Loucy (cell line): ENCODE results near the gene KSR2.

Source experiments
- EZH2phosphoT487 ChIP-seq: fragments of 200-600 bp; IDR thresholded peaks from 2 replicates; pipeline ENCODE4 v1.6.1; 2018; ENCODE audit warnings: antibody characterized with exemption, mild to moderate bottlenecking, moderate library complexity, borderline replicate concordance
- TF ChIP-seq, protein P1 (sequence below): fragments of 200-600 bp; sonication (generic); conservative IDR thresholded peaks from 2 replicates; pipeline ENCODE4 v1.5.1; 2014; ENCODE audit warnings: mild to moderate bottlenecking, antibody characterized with exemption, low read length

DNA sequence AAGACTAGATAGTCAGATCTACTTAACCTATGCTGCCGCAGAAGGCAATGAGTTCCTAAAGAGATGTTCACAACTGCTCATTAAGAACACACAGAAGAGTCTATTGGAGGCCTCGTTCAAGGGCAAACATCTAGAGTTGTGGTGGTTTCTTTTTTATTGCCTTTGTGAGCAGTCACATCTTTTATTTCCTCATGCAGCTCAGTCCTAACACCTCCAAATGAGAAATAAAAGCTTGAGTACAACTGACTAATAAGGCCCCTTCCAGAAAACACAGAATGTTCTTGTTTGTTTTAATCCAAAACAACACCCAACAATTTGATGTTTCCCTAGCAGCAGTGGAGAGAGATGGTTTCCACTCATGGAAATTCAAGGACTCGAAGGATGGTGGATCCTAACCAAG lies 483.9 kb downstream of the KSR2 start:
- TF ChIP-seq, protein P1, sequence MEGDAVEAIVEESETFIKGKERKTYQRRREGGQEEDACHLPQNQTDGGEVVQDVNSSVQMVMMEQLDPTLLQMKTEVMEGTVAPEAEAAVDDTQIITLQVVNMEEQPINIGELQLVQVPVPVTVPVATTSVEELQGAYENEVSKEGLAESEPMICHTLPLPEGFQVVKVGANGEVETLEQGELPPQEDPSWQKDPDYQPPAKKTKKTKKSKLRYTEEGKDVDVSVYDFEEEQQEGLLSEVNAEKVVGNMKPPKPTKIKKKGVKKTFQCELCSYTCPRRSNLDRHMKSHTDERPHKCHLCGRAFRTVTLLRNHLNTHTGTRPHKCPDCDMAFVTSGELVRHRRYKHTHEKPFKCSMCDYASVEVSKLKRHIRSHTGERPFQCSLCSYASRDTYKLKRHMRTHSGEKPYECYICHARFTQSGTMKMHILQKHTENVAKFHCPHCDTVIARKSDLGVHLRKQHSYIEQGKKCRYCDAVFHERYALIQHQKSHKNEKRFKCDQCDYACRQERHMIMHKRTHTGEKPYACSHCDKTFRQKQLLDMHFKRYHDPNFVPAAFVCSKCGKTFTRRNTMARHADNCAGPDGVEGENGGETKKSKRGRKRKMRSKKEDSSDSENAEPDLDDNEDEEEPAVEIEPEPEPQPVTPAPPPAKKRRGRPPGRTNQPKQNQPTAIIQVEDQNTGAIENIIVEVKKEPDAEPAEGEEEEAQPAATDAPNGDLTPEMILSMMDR, result no peak
- no peak for TF ChIP-seq EZH2phosphoT487
